Ectodermal cell (in vitro differentiated cells): ENCODE measurements around the gene MATCAP1.

Experiments
- H3K27ac ChIP-seq: 2 replicates; pipeline ENCODE4 v1.7.0; 2013; ENCODE audit warnings: mild to moderate bottlenecking, low read depth, low read length; ENCODE audit not compliant: insufficient read depth, poor library complexity, severe bottlenecking
- H3K27me3 ChIP-seq: 2 replicates; pipeline ENCODE4 v1.7.0; 2013; ENCODE audit warnings: mild to moderate bottlenecking, low read length; ENCODE audit not compliant: insufficient read depth, control insufficient read depth, poor library complexity, severe bottlenecking
- H3K36me3 ChIP-seq: one replicate; pipeline ENCODE4 v1.7.0; 2013; ENCODE audit warnings: low read length; ENCODE audit not compliant: control insufficient read depth, insufficient read depth
- H3K4me1 ChIP-seq: one replicate; pipeline ENCODE4 v1.7.0; 2013; ENCODE audit warnings: low read length; ENCODE audit not compliant: control insufficient read depth, insufficient read depth
- H3K4me3 ChIP-seq: 2 replicates; pipeline ENCODE4 v1.7.0; 2013; ENCODE audit warnings: low read depth, low read length, control low read depth; ENCODE audit not compliant: insufficient read depth
- H3K9me3 ChIP-seq: 2 replicates; pipeline ENCODE4 v1.7.0; 2013; ENCODE audit warnings: mild to moderate bottlenecking, low read length, moderate library complexity; ENCODE audit not compliant: control insufficient read depth
- WGBS, 2 experiments: methylation state at CpG; one replicate each; pipeline ENCODE4 v1.1.7; 2013; ENCODE audit warnings: missing lambda C conversion rate in 2 of 2; 5-methylcytosine and 5-hydroxymethylcytosine counted together

MATCAP1 gene

GRCh38 chr16:67223992-67224391, 40.2 kb upstream of the MATCAP1 start:
- H3K4me1 ChIP-seq, result peaks cover 6% of the 10 kb centered on the region
- H3K27me3 ChIP-seq, result no peaks in the 10 kb centered on the region
- no peak overlapping the region for H3K4me3 ChIP-seq
- no peaks in the 10 kb centered on the region for H3K9me3 ChIP-seq
- peaks cover 8% of the 10 kb centered on the region for H3K36me3 ChIP-seq
- WGBS, 2 experiments, result 92 to 93% methylated on average over 3 of the region's 3 CpGs
- no peak overlapping the region for H3K27ac ChIP-seq

- Histone ChIP-seq H3K27me3 (no peaks in the 10 kb centered on the region), H3K36me3 (no peaks in the 10 kb centered on the region), H3K27ac (no peak overlapping the region), H3K4me1 (no peaks in the 10 kb centered on the region), H3K9me3 (no peaks in the 10 kb centered on the region), H3K4me3 (no peak overlapping the region)
- 89% methylated on average over 18 of the region's 18 CpGs for WGBS, 2 experiments
Measured at GRCh38 chr16:67216612-67217490, 33.1 kb upstream of the MATCAP1 start.

- no peak overlapping the region for H3K4me3 ChIP-seq
- no peaks in the 10 kb centered on the region for H3K4me1 ChIP-seq
- no peaks in the 10 kb centered on the region for H3K9me3 ChIP-seq
- no peaks in the 10 kb centered on the region for H3K27me3 ChIP-seq
- WGBS, 2 experiments, result 77% methylated on average over 5 of the region's 5 CpGs
- H3K27ac ChIP-seq, result no peak overlapping the region
- H3K36me3 ChIP-seq, result no peaks in the 10 kb centered on the region
Measured at GRCh38 chr16:67215706-67216105, 31.9 kb upstream of the MATCAP1 start.

GRCh38 chr16:67213197-67214019, 29.6 kb upstream of the MATCAP1 start:
- 86 to 89% methylated on average over 8 of the region's 8 CpGs for WGBS, 2 experiments
- H3K9me3 ChIP-seq, result no peaks in the 10 kb centered on the region
- H3K27ac ChIP-seq, result no peak overlapping the region
- no peak overlapping the region for H3K4me3 ChIP-seq
- H3K4me1 ChIP-seq, result no peaks in the 10 kb centered on the region
- no peaks in the 10 kb centered on the region for H3K36me3 ChIP-seq
- H3K27me3 ChIP-seq, result no peaks in the 10 kb centered on the region

- Histone ChIP-seq H3K4me1 (no peaks in the 10 kb centered on the region), H3K27me3 (no peaks in the 10 kb centered on the region), H3K36me3 (no peaks in the 10 kb centered on the region), H3K4me3 (no peak overlapping the region), H3K9me3 (no peaks in the 10 kb centered on the region), H3K27ac (no peak overlapping the region)
Measured at GRCh38 chr16:67212766-67213165, 29.0 kb upstream of the MATCAP1 start.

GRCh38 chr16:67211674-67212073, 27.9 kb upstream of the MATCAP1 start:
- H3K36me3 ChIP-seq, result no peaks in the 10 kb centered on the region
- no peak overlapping the region for H3K27ac ChIP-seq
- no peak overlapping the region for H3K4me3 ChIP-seq
- H3K4me1 ChIP-seq, result peaks cover 11% of the 10 kb centered on the region
- no peaks in the 10 kb centered on the region for H3K9me3 ChIP-seq
- WGBS, 2 experiments, result 84 to 87% methylated on average over 7 of the region's 7 CpGs
- no peaks in the 10 kb centered on the region for H3K27me3 ChIP-seq

- no peaks in the 10 kb centered on the region for H3K27me3 ChIP-seq
- WGBS, 2 experiments, result 91 to 92% methylated on average over 25 of the region's 25 CpGs
- H3K4me1 ChIP-seq, result peaks cover 15% of the 10 kb centered on the region
- H3K27ac ChIP-seq, result no peak overlapping the region
- H3K9me3 ChIP-seq, result no peaks in the 10 kb centered on the region
- H3K4me3 ChIP-seq, result no peak overlapping the region
- H3K36me3 ChIP-seq, result no peaks in the 10 kb centered on the region
Measured at GRCh38 chr16:67210069-67210937, 26.5 kb upstream of the MATCAP1 start.

GRCh38 chr16:67209565-67209964, 25.8 kb upstream of the MATCAP1 start:
- no peaks in the 10 kb centered on the region for H3K9me3 ChIP-seq
- H3K4me3 ChIP-seq, result no peak overlapping the region
- no peaks in the 10 kb centered on the region for H3K27me3 ChIP-seq
- H3K27ac ChIP-seq, result no peak overlapping the region
- H3K4me1 ChIP-seq, result peaks cover 15% of the 10 kb centered on the region
- H3K36me3 ChIP-seq, result no peaks in the 10 kb centered on the region
- 86% methylated on average over 8 of the region's 8 CpGs for WGBS, 2 experiments

GRCh38 chr16:67208154-67208896, 24.6 kb upstream of the MATCAP1 start:
- no peak overlapping the region for H3K4me3 ChIP-seq

More at GRCh38 chr16:67208154-67208896, 24.6 kb upstream of the MATCAP1 start:
- WGBS, 2 experiments, result 93 to 94% methylated on average over 11 of the region's 11 CpGs
- Histone ChIP-seq H3K9me3 (no peaks in the 10 kb centered on the region), H3K36me3 (no peaks in the 10 kb centered on the region), H3K27me3 (no peaks in the 10 kb centered on the region), H3K27ac (no peak overlapping the region), H3K4me1 (peaks cover 15% of the 10 kb centered on the region)
